ENCODE data around the gene PPP2R3C. TPM values are rescaled to one million over a fixed set of nuclear protein-coding genes. Genes with fewer than 3 reads are reported as not detected.

The PPP2R3C gene
- total and polyA plus RNA-seq, 4 donors = 6.9 to 19.4 (median 12.2) TPM

DNA sequence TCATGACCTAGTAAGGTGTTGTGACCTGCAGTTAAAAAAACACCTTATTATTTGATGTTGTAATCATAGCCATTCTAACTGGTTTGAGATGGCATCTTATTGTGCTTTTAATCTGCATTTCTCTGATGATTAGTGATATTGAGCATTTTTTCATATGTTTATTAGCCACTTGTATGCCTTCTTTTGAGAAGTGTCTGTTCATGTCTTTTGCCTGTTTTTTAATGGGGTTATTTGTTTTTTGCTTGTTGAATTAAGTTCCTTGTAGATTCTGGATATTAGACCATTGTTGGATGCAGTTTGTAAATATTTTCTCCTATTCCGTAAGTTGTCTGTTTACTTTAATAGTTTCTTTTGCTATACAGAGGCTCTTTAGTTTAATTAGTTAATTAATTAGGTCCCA lies 41.6 kb upstream of the PPP2R3C start:
- no peak overlapping the region for H3K27ac ChIP-seq (ENCODE audit: low read depth in 1 of 2, low read length in 2 of 2)
- H3K9me3 ChIP-seq (ENCODE audit: control insufficient read depth in 4 of 4, low read length in 3 of 4) = no peaks in the 10 kb centered on the region
- no peak overlapping the region for H3K9ac ChIP-seq (ENCODE audit: low read depth in 1 of 2, low read length in 2 of 2)
- peaks cover 0 to 2% (median 0%) of the 10 kb centered on the region in 4 donors for H3K4me1 ChIP-seq (ENCODE audit: control insufficient read depth in 4 of 4, insufficient read depth in 4 of 4, low read length in 3 of 4)
- no peak for DNase-seq (ENCODE audit: low spot score)
- H3K4me3 ChIP-seq (ENCODE audit: low read depth in 1 of 3, low read length in 3 of 3) = no peak overlapping the region
- 89% methylated on average over 1 of the region's 1 CpG for WGBS
- TF ChIP-seq JUND (IDR thresholded peaks at IDR 0.05) (no peak), RXRA (IDR thresholded peaks at IDR 0.05) (no peak), TAF1 (conservative IDR thresholded peaks at IDR 0.05) (no peak), EGR1 (IDR thresholded peaks at IDR 0.05; ENCODE audit: low read depth in 2 of 2) (no peak)
- TF ChIP-seq, protein P1, sequence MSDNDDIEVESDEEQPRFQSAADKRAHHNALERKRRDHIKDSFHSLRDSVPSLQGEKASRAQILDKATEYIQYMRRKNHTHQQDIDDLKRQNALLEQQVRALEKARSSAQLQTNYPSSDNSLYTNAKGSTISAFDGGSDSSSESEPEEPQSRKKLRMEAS (IDR thresholded peaks at IDR 0.05) = no peak
- TF ChIP-seq, protein P2, sequence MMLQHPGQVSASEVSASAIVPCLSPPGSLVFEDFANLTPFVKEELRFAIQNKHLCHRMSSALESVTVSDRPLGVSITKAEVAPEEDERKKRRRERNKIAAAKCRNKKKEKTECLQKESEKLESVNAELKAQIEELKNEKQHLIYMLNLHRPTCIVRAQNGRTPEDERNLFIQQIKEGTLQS (IDR thresholded peaks at IDR 0.05) = no peak
- TF ChIP-seq, protein P3, sequence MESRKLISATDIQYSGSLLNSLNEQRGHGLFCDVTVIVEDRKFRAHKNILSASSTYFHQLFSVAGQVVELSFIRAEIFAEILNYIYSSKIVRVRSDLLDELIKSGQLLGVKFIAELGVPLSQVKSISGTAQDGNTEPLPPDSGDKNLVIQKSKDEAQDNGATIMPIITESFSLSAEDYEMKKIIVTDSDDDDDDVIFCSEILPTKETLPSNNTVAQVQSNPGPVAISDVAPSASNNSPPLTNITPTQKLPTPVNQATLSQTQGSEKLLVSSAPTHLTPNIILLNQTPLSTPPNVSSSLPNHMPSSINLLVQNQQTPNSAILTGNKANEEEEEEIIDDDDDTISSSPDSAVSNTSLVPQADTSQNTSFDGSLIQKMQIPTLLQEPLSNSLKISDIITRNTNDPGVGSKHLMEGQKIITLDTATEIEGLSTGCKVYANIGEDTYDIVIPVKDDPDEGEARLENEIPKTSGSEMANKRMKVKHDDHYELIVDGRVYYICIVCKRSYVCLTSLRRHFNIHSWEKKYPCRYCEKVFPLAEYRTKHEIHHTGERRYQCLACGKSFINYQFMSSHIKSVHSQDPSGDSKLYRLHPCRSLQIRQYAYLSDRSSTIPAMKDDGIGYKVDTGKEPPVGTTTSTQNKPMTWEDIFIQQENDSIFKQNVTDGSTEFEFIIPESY (IDR thresholded peaks at IDR 0.05) = no peak
- H3K36me3 ChIP-seq (ENCODE audit: control insufficient read depth in 4 of 4, insufficient read depth in 3 of 4, low read depth in 1 of 4, low read length in 3 of 4) = peaks cover 0 to 8% (median 3%) of the 10 kb centered on the region in 4 donors
- H3K27me3 ChIP-seq (ENCODE audit: control insufficient read depth in 4 of 4, insufficient read depth in 4 of 4, low read length in 3 of 4) = no peaks in the 10 kb centered on the region

DNA sequence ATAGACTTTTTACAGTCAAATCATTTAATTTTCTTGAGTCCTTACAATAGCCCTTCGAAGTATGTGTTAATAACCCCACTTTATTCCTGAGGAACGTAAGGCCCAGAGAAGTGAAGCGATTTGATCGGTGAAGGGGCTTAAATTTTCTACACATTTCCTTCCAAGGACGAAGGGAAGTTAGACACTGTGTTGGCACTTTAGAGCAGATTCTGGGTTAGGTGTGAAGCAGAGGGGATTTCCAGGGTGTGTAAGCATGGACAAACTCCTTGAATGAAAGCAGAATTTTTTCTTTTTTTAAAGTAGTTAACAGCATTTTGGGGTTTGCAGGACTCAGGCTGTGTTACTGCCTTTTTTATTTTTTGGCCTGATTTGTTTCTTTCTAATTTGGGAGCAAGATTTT lies 39.4 kb upstream of the PPP2R3C start:
- Histone ChIP-seq H3K9me3 (ENCODE audit: control insufficient read depth in 4 of 4, low read length in 3 of 4) (no peaks in the 10 kb centered on the region), H3K27ac (ENCODE audit: low read depth in 1 of 2, low read length in 2 of 2) (no peak overlapping the region), H3K9ac (ENCODE audit: low read depth in 1 of 2, low read length in 2 of 2) (no peak overlapping the region), H3K4me1 (ENCODE audit: control insufficient read depth in 4 of 4, insufficient read depth in 4 of 4, low read length in 3 of 4) (peaks cover 0 to 2% (median 0%) of the 10 kb centered on the region in 4 donors), H3K4me3 (ENCODE audit: low read depth in 1 of 3, low read length in 3 of 3) (no peak overlapping the region), H3K36me3 (ENCODE audit: control insufficient read depth in 4 of 4, insufficient read depth in 3 of 4, low read depth in 1 of 4, low read length in 3 of 4) (peaks cover 0 to 8% (median 0%) of the 10 kb centered on the region in 4 donors), H3K27me3 (ENCODE audit: control insufficient read depth in 4 of 4, insufficient read depth in 4 of 4, low read length in 3 of 4) (no peaks in the 10 kb centered on the region)
- WGBS = 79% methylated on average over 5 of the region's 5 CpGs
- no peak for DNase-seq (ENCODE audit: low spot score)
- TF ChIP-seq HNF4G (IDR thresholded peaks at IDR 0.05) (no peak), RXRA (IDR thresholded peaks at IDR 0.05) (no peak), YY1 (IDR thresholded peaks at IDR 0.05) (no peak), TAF1 (conservative IDR thresholded peaks at IDR 0.05) (no peak), RAD21 (IDR thresholded peaks at IDR 0.05) (no peak), EGR1 (IDR thresholded peaks at IDR 0.05; ENCODE audit: low read depth in 2 of 2) (no peak), NR2F2 (IDR thresholded peaks at IDR 0.05) (no peak), FOXA2 (IDR thresholded peaks at IDR 0.05) (no peak)
- TF ChIP-seq, protein P4, sequence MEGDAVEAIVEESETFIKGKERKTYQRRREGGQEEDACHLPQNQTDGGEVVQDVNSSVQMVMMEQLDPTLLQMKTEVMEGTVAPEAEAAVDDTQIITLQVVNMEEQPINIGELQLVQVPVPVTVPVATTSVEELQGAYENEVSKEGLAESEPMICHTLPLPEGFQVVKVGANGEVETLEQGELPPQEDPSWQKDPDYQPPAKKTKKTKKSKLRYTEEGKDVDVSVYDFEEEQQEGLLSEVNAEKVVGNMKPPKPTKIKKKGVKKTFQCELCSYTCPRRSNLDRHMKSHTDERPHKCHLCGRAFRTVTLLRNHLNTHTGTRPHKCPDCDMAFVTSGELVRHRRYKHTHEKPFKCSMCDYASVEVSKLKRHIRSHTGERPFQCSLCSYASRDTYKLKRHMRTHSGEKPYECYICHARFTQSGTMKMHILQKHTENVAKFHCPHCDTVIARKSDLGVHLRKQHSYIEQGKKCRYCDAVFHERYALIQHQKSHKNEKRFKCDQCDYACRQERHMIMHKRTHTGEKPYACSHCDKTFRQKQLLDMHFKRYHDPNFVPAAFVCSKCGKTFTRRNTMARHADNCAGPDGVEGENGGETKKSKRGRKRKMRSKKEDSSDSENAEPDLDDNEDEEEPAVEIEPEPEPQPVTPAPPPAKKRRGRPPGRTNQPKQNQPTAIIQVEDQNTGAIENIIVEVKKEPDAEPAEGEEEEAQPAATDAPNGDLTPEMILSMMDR (IDR thresholded peaks at IDR 0.05; ENCODE audit: low read depth, low read length, missing input control) = no peak
- TF ChIP-seq, protein P1 (IDR thresholded peaks at IDR 0.05) = no peak
- TF ChIP-seq, protein P5, sequence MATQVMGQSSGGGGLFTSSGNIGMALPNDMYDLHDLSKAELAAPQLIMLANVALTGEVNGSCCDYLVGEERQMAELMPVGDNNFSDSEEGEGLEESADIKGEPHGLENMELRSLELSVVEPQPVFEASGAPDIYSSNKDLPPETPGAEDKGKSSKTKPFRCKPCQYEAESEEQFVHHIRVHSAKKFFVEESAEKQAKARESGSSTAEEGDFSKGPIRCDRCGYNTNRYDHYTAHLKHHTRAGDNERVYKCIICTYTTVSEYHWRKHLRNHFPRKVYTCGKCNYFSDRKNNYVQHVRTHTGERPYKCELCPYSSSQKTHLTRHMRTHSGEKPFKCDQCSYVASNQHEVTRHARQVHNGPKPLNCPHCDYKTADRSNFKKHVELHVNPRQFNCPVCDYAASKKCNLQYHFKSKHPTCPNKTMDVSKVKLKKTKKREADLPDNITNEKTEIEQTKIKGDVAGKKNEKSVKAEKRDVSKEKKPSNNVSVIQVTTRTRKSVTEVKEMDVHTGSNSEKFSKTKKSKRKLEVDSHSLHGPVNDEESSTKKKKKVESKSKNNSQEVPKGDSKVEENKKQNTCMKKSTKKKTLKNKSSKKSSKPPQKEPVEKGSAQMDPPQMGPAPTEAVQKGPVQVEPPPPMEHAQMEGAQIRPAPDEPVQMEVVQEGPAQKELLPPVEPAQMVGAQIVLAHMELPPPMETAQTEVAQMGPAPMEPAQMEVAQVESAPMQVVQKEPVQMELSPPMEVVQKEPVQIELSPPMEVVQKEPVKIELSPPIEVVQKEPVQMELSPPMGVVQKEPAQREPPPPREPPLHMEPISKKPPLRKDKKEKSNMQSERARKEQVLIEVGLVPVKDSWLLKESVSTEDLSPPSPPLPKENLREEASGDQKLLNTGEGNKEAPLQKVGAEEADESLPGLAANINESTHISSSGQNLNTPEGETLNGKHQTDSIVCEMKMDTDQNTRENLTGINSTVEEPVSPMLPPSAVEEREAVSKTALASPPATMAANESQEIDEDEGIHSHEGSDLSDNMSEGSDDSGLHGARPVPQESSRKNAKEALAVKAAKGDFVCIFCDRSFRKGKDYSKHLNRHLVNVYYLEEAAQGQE (IDR thresholded peaks at IDR 0.05) = no peak
